WTC11 (cell line): ENCODE data around the gene CPLX3.

Source experiments
- PRRX2 ChIP-seq: fragments of 250-450 bp; sonication (Bioruptor Pico); IDR thresholded peaks from 2 replicates; pipeline ENCODE4 v1.8.0; 2021; ENCODE audit warnings: mild to moderate bottlenecking
- TCF7 ChIP-seq: sonication (generic); formaldehyde crosslinking; IDR thresholded peaks from 2 replicates; pipeline ENCODE4 v1.8.0; 2022; ENCODE audit warnings: mild to moderate bottlenecking, low read depth, missing genetic modification reagents, moderate library complexity
- TF ChIP-seq, protein P1 (sequence below): sonication (generic); formaldehyde crosslinking; IDR thresholded peaks from 2 replicates; pipeline ENCODE4 v1.8.0; 2022; ENCODE audit warnings: mild to moderate bottlenecking, missing genetic modification reagents
- TF ChIP-seq, protein P2 (sequence below): fragments of 200-600 bp; IDR thresholded peaks from 2 replicates; pipeline ENCODE4 v1.8.0; 2022; ENCODE audit warnings: antibody characterized with exemption

DNA sequence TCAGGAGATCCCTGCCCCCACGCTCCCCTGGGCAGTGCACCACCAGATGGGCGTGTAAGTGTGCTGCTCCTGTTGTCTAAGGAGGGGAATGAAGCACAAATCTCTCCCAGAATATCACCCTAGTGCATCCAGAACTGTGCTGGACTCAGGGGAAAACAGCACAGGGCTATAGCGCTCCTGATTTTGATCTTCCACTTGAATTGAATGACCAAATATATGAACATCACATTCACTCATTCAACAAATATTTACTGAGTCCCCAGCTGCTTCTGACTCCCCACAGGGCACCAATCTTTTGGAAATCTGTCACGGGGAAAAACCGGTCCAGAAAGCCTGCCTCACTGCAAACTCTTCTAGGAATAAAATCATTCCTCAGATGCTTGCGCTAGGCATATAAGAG is 2.4 kb downstream of the CPLX3 start:
- TF ChIP-seq, protein P1, sequence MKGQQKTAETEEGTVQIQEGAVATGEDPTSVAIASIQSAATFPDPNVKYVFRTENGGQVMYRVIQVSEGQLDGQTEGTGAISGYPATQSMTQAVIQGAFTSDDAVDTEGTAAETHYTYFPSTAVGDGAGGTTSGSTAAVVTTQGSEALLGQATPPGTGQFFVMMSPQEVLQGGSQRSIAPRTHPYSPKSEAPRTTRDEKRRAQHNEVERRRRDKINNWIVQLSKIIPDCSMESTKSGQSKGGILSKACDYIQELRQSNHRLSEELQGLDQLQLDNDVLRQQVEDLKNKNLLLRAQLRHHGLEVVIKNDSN (CRISPR knock-in tag): no peak
- TF ChIP-seq, protein P2, sequence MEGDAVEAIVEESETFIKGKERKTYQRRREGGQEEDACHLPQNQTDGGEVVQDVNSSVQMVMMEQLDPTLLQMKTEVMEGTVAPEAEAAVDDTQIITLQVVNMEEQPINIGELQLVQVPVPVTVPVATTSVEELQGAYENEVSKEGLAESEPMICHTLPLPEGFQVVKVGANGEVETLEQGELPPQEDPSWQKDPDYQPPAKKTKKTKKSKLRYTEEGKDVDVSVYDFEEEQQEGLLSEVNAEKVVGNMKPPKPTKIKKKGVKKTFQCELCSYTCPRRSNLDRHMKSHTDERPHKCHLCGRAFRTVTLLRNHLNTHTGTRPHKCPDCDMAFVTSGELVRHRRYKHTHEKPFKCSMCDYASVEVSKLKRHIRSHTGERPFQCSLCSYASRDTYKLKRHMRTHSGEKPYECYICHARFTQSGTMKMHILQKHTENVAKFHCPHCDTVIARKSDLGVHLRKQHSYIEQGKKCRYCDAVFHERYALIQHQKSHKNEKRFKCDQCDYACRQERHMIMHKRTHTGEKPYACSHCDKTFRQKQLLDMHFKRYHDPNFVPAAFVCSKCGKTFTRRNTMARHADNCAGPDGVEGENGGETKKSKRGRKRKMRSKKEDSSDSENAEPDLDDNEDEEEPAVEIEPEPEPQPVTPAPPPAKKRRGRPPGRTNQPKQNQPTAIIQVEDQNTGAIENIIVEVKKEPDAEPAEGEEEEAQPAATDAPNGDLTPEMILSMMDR: no peak
- TF ChIP-seq PRRX2 (CRISPR knock-in tag) (no peak), TCF7 (CRISPR knock-in tag) (no peak)
